ENCODE data around the gene RAB5A.

RAB5A gene

DNA sequence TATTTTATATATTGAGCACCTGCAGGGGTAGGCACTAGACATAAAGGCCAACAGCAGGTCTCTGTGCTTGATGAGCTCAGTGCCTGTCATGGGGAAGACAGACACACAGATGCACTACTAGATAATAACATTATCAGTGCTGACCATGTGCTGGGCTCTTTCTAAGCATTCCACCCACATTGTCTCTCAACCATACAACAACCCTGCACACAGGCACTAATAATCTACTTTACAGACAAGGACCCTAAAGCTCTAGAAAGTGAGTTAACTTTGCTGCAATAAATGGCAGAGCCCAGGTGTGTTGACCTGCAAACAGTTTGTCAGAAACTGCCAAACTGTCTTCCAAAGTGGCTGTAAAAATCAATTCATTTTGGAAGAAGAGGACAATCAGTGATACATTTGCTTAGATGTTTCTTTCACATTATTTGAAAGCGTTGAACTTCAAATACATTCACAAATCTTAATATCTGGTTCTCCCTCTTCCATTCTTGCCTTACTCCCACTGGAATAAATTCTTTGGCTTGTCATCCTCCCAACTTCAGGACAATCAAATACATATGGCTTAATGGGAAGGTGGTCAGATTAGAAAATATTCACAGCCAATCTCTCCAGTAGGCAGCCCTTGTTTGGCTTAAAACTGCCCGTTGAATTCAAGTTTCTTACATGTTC, 76.2 kb downstream of the RAB5A start:
- TF ChIP-seq, protein P1, sequence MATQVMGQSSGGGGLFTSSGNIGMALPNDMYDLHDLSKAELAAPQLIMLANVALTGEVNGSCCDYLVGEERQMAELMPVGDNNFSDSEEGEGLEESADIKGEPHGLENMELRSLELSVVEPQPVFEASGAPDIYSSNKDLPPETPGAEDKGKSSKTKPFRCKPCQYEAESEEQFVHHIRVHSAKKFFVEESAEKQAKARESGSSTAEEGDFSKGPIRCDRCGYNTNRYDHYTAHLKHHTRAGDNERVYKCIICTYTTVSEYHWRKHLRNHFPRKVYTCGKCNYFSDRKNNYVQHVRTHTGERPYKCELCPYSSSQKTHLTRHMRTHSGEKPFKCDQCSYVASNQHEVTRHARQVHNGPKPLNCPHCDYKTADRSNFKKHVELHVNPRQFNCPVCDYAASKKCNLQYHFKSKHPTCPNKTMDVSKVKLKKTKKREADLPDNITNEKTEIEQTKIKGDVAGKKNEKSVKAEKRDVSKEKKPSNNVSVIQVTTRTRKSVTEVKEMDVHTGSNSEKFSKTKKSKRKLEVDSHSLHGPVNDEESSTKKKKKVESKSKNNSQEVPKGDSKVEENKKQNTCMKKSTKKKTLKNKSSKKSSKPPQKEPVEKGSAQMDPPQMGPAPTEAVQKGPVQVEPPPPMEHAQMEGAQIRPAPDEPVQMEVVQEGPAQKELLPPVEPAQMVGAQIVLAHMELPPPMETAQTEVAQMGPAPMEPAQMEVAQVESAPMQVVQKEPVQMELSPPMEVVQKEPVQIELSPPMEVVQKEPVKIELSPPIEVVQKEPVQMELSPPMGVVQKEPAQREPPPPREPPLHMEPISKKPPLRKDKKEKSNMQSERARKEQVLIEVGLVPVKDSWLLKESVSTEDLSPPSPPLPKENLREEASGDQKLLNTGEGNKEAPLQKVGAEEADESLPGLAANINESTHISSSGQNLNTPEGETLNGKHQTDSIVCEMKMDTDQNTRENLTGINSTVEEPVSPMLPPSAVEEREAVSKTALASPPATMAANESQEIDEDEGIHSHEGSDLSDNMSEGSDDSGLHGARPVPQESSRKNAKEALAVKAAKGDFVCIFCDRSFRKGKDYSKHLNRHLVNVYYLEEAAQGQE (IDR thresholded peaks at IDR 0.05; ENCODE audit: insufficient read depth in 1 of 2, low read depth in 2 of 2, low read length in 2 of 2), result no peak
- TF ChIP-seq POLR2AphosphoS5 (IDR thresholded peaks at IDR 0.05; ENCODE audit: low read depth, low read length) (no peak), TAF1 (IDR thresholded peaks at IDR 0.05; ENCODE audit: borderline replicate concordance, insufficient read depth, low read length) (no peak), SIN3A (IDR thresholded peaks at IDR 0.05; ENCODE audit: borderline replicate concordance, insufficient read depth, low read length) (no peak), FOXP2 (optimal IDR thresholded peaks at IDR 0.05; ENCODE audit: borderline replicate concordance, extremely low read depth, extremely low read length, insufficient read depth) (no peak)

DNA sequence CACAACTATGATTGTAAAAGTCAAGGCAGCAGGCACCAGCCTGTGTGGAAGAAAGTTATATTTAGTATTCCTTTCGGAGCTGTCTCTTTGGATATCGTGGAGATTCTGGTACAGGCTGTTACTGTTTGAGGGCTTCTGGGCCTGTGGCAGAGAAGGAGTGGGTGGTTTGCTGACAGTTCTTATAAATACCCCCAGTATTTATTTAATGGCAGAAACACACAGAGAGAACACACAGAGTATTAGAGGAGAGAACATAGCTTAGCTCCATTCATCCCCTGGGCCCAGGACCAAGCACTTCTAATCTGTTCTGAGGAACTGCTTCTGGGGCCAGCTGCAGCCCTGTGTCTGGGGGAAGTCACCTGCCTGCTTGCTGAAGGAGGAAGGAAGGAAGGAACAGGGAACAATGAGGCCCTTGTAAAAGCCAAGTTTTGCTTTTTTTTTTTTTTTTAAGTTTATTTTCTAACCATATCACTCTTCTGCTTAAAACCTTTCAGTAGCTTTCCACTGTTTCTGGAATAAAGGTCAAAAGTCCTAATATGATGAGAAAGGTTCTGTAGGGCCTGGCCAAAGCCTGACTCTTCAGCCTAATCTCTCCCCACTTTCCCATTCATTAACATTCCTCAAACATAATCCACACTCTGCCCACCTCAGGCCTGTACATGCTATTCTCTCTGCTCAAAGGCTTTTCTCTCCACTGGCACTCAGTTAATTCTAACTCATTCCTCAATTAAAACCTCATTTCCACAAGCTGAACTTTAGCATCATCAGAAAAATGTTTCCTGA, 76.9 kb downstream of the RAB5A start:
- TF ChIP-seq TAF1 (IDR thresholded peaks at IDR 0.05; ENCODE audit: borderline replicate concordance, insufficient read depth, low read length) (no peak), POLR2AphosphoS5 (IDR thresholded peaks at IDR 0.05; ENCODE audit: low read depth, low read length) (no peak), FOXP2 (optimal IDR thresholded peaks at IDR 0.05; ENCODE audit: borderline replicate concordance, extremely low read depth, extremely low read length, insufficient read depth) (no peak), SIN3A (IDR thresholded peaks at IDR 0.05; ENCODE audit: borderline replicate concordance, insufficient read depth, low read length) (no peak)
- TF ChIP-seq, protein P1 (IDR thresholded peaks at IDR 0.05; ENCODE audit: insufficient read depth in 1 of 2, low read depth in 2 of 2, low read length in 2 of 2), result no peak

DNA sequence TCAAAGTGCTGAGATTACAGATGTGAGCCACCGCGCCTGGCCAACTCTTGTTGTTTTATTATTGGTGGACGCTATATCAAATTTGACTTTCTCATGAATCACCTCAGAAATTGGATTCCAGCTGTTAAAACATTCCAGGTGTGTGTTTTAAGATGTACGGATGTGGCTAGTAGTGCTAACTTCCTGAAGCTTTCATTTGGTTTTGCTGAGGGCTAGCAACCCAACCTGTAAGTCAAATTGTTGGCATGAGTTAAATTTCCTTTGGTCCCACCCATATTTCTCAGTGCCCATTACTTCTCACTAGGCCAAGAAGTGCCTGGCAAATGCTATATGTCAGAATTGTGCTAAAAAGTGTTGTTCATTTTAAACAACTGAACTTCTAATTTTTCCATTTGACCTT, 80.2 kb downstream of the RAB5A start:
- TF ChIP-seq POLR2AphosphoS5 (IDR thresholded peaks at IDR 0.05; ENCODE audit: low read depth, low read length) (no peak), FOXP2 (optimal IDR thresholded peaks at IDR 0.05; ENCODE audit: borderline replicate concordance, extremely low read depth, extremely low read length, insufficient read depth) (no peak), TAF1 (IDR thresholded peaks at IDR 0.05; ENCODE audit: borderline replicate concordance, insufficient read depth, low read length) (no peak), SIN3A (IDR thresholded peaks at IDR 0.05; ENCODE audit: borderline replicate concordance, insufficient read depth, low read length) (no peak)
- TF ChIP-seq, protein P1 (IDR thresholded peaks at IDR 0.05; ENCODE audit: insufficient read depth in 1 of 2, low read depth in 2 of 2, low read length in 2 of 2), result no peak

DNA sequence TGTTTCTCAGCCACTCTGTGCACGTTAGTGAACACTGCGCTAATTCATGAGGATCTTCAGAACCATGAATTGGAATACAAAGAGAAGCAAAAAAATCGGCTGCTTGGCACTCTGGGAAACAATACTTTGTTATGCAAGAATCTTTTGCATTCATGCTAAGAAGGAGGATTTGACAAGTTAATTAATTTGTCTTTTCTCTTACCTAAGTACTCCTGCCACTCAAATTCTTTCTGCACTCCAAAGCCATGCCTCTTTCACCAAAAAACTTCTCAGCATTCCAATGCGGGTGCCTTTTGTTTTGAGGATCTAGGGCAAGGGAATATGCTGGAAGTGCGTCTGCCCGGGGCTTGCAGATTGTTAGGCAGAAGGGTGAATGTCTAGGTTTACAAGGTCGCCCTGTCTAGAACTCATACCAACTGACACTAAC, 82.0 kb downstream of the RAB5A start:
- TF ChIP-seq TAF1 (IDR thresholded peaks at IDR 0.05; ENCODE audit: borderline replicate concordance, insufficient read depth, low read length), result no peak

All from PFSK-1 (cell line).